Activated CD4-positive, alpha-beta memory T cell treated with anti-CD3 and anti-CD28 coated beads for 36 hours (primary cell): ENCODE data around the gene PLEKHG4B. TPM values are rescaled to one million over a fixed set of nuclear protein-coding genes. Genes with fewer than 3 reads are reported as not detected.
"Not testable (repeated sequence)": the region's sequence is repeated elsewhere in the genome, so short reads cannot be mapped to it uniquely, and the experiment has no call there.

Source experiments
- CTCF ChIA-PET: fragments of 350-600 bp; sonication (Branson Sonifier 250); formaldehyde crosslinking; loops from one replicate; lab custom pipeline; 2021; ENCODE audit warnings: antibody characterized with exemption, inconsistent platforms; lab: Charles Lee
- POLR2A ChIA-PET: fragments of 350-600 bp; sonication (Branson Sonifier 250); formaldehyde crosslinking; loops from one replicate; lab custom pipeline; 2021; ENCODE audit warnings: antibody characterized with exemption; lab: Charles Lee
- DNase-seq: peaks from one replicate; pipeline ENCODE4 v3.0.0-alpha.2; 2020
- H3K27ac Mint-ChIP-seq: one replicate; pipeline ENCODE4 v1.8.0; 2021; ENCODE audit warnings: mixed read lengths
- H3K27me3 Mint-ChIP-seq: one replicate; pipeline ENCODE4 v1.8.0; 2021; ENCODE audit warnings: mixed read lengths
- H3K36me3 Mint-ChIP-seq: one replicate; pipeline ENCODE4 v1.8.0; 2021; ENCODE audit warnings: mixed read lengths
- H3K4me1 Mint-ChIP-seq: one replicate; pipeline ENCODE4 v1.8.0; 2021; ENCODE audit warnings: low read depth, mixed read lengths
- H3K4me3 Mint-ChIP-seq: one replicate; pipeline ENCODE4 v1.8.0; 2021; ENCODE audit warnings: mild to moderate bottlenecking, mixed read lengths
- H3K9me3 Mint-ChIP-seq: one replicate; pipeline ENCODE4 v1.8.0; 2021; ENCODE audit warnings: mixed read lengths
- intact Hi-C: fragments of 100-400 bp; cut with micrococcal nuclease; formaldehyde crosslinking; loops from one replicate; pipeline ENCODE4 v1.15.1; 2023
- total RNA-seq, 2 experiments: library from RNA; stranded (reverse); gene quantifications; one replicate each; pipeline ENCODE4 v1.2.3, GENCODE V29; 2021

PLEKHG4B gene
- total RNA-seq, 2 experiments from 2014 or later: not detected

DNA sequence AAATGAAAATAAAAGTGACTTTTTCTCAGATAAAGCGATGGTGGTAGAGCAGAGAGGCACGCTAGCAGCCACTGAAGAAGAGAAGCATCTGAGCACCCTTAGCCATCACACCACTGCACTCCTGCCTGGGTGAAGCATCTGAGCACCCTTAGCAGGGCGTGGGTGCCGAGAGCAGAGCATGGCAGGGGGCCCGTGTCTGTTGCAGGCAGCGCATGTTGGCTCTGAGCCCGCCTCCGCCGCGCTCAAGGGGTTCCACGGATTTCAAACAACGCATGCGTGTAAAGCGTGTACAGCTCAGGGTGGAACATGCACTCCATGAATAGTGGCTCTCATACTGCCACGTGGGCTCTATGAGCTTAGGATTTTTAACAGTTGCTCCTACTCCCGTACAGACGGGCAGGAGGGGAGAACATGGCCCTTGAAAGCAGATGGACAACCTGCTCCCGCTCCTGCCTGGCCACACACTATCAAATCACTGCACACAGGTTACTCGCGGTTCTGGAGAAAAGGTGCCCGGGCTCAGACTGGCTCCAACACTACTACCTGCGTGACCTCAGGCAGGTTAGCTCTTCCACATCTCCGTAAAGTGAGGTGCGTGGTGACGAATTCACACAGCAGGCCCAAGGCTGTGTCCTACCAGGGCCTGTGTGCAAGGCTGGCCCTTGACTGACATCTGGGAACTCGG, 111.4 kb downstream of the PLEKHG4B start:
- Mint-ChIP-seq H3K4me3 (no peak overlapping the region), H3K27me3 (no peaks in the 10 kb centered on the region), H3K27ac (no peak overlapping the region), H3K4me1 (peaks cover 2% of the 10 kb centered on the region), H3K36me3 (peaks cover 30% of the 10 kb centered on the region), H3K9me3 (no peaks in the 10 kb centered on the region)
- intact Hi-C loops: no loop called here
- POLR2A ChIA-PET: no interaction called here
- CTCF ChIA-PET: no interaction called here
- no peak for DNase-seq

DNA sequence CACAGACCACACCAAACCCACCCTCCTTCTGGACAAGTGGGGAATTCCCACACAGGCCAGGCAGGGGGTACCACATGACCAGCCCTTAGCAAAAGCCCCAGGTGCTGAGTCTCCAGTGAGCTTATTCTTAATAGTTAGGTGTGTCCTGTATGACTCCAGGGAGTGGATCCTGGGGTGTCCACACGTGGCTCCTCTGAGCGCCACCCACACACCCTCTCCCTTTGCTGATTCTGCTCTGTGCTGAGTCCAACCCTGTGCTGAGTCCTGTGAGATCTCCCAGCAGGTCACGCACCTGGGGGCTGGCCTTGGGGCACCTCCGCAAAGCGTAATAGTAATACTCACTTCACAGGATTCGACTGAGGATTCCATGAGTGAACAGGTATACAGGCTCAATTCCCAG, 112.0 kb downstream of the PLEKHG4B start:
- intact Hi-C loops: no loop called here
- Mint-ChIP-seq H3K4me1 (peaks cover 5% of the 10 kb centered on the region), H3K27ac (no peak overlapping the region), H3K9me3 (no peaks in the 10 kb centered on the region), H3K27me3 (no peaks in the 10 kb centered on the region), H3K36me3 (peaks cover 30% of the 10 kb centered on the region), H3K4me3 (no peak overlapping the region)
- POLR2A ChIA-PET: no interaction called here
- CTCF ChIA-PET: no interaction called here
- no peak for DNase-seq

DNA sequence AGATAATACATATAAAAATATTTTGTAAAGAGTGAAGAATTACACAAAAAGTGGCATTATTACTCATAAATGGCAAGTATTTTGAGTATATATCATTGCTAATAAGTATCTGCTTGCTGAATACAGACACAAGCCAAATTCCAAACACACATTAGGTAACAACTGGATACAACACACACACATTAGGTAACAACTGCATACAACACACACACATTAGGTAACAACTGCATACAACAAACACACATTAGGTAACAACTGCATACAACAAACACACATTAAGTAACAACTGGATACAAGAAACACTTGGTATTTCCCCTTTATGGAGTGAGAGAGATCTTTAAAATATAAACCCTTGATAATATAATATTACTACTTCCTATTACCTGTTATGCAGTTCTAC, 112.5 kb downstream of the PLEKHG4B start:
- POLR2A ChIA-PET: no interaction called here
- DNase-seq: no peak
- Mint-ChIP-seq H3K4me3 (no peak overlapping the region), H3K27ac (no peak overlapping the region), H3K9me3 (no peaks in the 10 kb centered on the region), H3K36me3 (peaks cover 30% of the 10 kb centered on the region), H3K4me1 (peaks cover 5% of the 10 kb centered on the region), H3K27me3 (no peaks in the 10 kb centered on the region)
- intact Hi-C loops: no loop called here
- CTCF ChIA-PET: no interaction called here

DNA sequence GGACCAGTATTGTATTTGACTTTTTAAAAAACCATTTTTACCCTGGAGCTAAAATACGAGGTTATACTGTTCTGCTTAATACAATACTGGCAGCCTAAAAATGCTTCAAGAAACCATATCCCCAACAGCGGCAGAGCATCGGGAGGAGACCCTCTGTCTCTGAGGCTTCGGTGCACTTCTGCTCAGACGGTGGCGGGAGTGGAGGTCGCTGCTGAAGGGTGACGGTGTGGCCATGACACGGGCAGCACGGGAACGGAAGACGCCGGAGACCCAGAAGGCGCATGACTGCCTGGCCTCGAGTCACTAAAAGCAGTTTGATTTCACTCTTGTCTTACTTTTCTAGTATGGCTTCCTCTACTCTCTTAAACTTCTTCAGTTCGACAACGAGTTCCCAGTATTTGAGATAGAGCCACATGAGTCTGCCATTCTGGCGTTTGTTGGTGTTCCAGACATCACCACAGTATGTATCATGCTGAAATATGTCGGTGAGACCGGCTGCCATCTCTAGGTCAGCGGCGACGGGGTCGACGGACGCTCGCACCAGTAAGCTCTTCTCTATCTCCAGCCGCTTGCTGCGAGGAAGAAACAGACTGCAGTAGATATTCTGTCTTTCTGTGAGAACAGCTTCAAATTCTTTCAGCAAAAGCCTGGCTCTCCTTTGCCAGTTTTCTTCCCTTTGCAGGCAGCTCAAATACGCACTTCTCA, 113.2 kb downstream of the PLEKHG4B start:
- CTCF ChIA-PET: no interaction called here
- Mint-ChIP-seq H3K9me3 (no peaks in the 10 kb centered on the region), H3K4me1 (peaks cover 12% of the 10 kb centered on the region)

DNA sequence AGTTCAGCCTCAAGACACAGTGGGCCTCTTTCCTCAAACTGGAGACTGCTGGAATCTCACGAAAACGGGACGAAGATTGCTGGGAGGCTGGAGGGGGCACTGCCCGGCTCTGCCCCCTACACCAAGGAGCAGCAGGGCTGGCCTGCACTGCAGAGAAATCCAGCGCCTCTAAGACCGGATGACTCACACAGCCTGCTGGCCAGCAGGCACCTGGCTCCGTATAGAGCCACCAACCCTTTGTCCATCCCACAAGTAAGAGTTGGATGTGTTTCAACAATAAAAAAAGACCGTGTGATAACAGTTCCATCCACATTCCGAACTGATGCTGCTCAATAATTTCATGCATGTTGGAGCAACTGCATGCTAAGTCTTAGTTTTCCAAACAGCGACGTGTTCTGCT, 114.4 kb downstream of the PLEKHG4B start:
- Mint-ChIP-seq H3K4me1 (peaks cover 16% of the 10 kb centered on the region), H3K27ac (no peak overlapping the region)

More for the DNA sequence above, 113.2 kb downstream of the PLEKHG4B start:
- DNase-seq: no peak
- Mint-ChIP-seq H3K4me3 (no peak overlapping the region), H3K36me3 (peaks cover 30% of the 10 kb centered on the region), H3K27me3 (no peaks in the 10 kb centered on the region), H3K27ac (no peak overlapping the region)
- intact Hi-C loops: no loop called here
- POLR2A ChIA-PET: no interaction called here

DNA sequence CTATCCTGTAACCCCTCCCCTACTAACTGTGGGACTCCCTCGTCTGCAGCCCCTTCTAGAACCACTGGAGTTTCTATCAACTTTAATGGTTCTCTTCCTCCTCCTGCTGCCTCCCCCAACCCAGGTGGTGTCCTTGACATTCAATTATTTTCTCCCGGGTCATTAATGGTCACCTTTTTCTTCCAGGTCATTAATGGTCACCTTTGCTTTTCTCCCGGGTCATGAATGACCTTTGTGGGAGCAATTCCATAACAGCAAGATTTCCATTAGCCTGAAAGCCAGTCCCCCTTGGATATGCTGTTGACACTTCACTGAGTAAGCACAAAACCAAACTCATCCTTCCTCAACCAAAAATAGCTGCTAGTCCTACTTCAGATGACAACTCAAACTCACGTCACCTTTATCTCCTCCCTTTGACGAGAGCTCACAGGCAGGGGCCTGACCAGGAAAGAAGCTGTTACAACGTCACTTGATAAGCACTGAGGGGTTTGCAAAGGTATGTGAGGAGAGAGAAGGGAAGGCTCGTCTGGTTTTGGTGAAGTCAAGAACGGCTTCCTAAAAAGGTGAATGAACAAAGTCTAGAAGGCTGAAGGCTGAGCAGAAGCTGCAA, 115.1 kb downstream of the PLEKHG4B start:
- no peak for DNase-seq
- Mint-ChIP-seq H3K9me3 (no peaks in the 10 kb centered on the region), H3K4me3 (no peak overlapping the region), H3K27me3 (no peaks in the 10 kb centered on the region), H3K36me3 (peaks cover 34% of the 10 kb centered on the region), H3K27ac (no peak overlapping the region), H3K4me1 (peaks cover 16% of the 10 kb centered on the region)
- ChIA-PET CTCF (no interaction called here), POLR2A (interaction anchor here (0.9 kb wide), 1 partner anchor 13 kb away, joined by 3 read pairs; no protein-coding TSS in a partner anchor)
- intact Hi-C loops: no loop called here

More for the DNA sequence above, 114.4 kb downstream of the PLEKHG4B start:
- Mint-ChIP-seq H3K36me3 (peaks cover 34% of the 10 kb centered on the region), H3K9me3 (no peaks in the 10 kb centered on the region), H3K27me3 (no peaks in the 10 kb centered on the region), H3K4me3 (no peak overlapping the region)
- ChIA-PET POLR2A (no interaction called here), CTCF (no interaction called here)
- DNase-seq: no peak
- intact Hi-C loops: no loop called here

DNA sequence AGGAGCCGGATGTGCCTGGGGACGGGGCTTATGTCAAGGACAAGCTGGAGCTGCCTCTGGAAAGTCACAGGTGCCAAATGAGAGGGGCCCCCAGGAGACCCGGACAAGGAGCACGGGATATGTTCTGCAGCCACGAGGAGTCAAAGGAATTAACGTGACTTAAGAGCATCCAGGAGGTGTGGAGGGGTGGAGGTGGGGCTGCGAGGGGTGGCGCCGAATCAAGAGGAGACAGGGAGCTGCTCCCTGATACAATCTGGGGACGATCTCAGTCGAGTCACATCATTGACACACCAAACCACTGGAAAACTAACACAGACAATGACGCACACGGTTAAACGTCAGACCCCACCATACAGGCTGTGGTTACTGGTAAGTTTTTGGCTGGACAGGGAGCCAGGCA, 115.6 kb downstream of the PLEKHG4B start:
- Mint-ChIP-seq H3K4me1 (peaks cover 16% of the 10 kb centered on the region), H3K27ac (no peak overlapping the region), H3K4me3 (no peak overlapping the region), H3K36me3 (peaks cover 33% of the 10 kb centered on the region), H3K27me3 (no peaks in the 10 kb centered on the region), H3K9me3 (no peaks in the 10 kb centered on the region)
- ChIA-PET POLR2A (interaction anchor here (0.9 kb wide), 1 partner anchor 12 kb away, joined by 3 read pairs; no protein-coding TSS in a partner anchor), CTCF (no interaction called here)
- intact Hi-C loops: no loop called here
- no peak for DNase-seq

DNA sequence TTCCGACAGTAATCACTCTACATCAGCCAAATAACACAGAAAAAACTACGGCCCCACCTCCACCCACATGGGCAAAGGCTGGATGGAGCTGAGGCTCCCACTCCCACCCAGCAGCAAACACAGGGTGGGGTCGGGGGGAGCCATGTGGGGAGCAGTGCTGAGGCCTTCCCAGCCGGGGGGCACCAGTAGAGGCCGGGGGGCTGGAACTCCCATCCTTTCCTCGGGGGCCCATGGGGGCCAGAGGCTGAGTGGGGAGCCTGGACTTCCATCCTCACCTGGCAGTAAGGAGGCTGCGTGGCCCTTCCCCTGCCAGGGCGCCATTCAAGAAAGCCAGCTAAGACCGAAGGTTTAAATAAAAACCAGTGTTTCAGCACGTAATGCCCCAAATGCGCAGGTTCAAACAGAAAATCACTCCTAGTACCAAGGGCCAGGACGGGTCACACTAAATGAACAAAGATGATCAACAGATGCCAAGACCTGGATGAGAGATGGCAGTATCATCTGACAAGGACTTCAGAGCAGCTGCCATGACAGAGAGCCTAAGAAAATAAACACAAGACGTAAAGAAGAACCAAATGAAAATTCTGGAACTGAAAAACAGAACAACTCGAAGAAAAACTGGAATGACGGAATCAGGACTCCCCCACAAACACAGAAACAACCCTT, 116.6 kb downstream of the PLEKHG4B start:
- no peaks in the 10 kb centered on the region for H3K9me3 Mint-ChIP-seq
- CTCF ChIA-PET: no interaction called here
- POLR2A ChIA-PET: no interaction called here
- H3K4me1 Mint-ChIP-seq: peaks cover 19% of the 10 kb centered on the region
- H3K4me3 Mint-ChIP-seq: no peak overlapping the region
- intact Hi-C loops: no loop called here
- DNase-seq: no peak
- H3K36me3 Mint-ChIP-seq: peaks cover 33% of the 10 kb centered on the region
- H3K27ac Mint-ChIP-seq: no peak overlapping the region
- no peaks in the 10 kb centered on the region for H3K27me3 Mint-ChIP-seq

DNA sequence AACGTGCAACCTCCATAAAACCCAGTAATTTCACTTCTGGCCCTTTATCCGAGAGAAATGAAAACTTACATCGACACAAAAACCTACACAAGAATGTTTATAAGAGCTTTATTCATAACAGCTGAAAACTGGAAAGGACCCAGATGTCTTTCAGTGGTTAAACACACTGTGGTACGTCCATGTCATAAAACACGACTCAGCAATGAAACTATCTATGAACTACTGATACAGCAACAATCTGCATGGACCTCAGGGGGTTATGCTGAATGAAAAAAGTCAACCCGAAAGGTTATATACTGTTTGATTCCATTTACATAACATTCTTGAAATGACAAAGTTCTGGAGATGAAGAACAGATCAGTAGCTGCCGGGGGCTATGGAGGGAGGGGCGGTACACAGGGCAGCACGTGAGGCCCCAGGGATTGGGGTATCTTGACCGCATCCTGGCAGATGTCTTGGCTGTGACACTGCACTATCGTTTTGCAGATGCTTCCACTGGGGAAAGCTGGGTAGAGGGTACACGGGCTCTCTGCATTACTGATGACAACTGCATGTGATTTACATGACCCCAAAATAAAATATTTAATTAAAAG, 121.9 kb downstream of the PLEKHG4B start:
- intact Hi-C loops: loop anchor here (10.0 kb wide), 1 partner anchor 241 kb away; no protein-coding TSS in a partner anchor
- H3K4me3 Mint-ChIP-seq: no peak overlapping the region
- H3K27me3 Mint-ChIP-seq: no peaks in the 10 kb centered on the region

DNA sequence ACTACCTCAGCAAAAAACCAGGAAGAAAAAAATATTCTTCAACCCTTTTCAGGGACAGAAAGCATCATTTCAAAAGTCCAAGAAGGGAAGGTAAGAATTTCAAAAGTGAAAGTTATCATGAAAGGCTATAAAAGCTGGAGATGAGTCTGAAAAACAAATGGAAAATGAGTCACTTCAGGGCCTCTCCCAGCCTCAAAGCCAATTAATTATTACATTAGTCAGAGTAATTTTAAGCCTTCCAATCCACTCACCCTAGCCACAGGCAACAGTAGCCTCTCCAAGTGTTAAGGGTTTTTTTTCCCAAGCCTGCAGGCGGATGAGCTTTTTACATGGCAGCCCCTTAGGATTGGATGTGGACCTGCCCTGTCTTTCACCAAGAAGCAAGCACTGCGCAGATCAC, 123.3 kb downstream of the PLEKHG4B start:
- intact Hi-C loops: loop anchor here (5.0 to 10.0 kb wide), 2 partner anchors 117 to 240 kb away; no protein-coding TSS in a partner anchor

More for the DNA sequence above, 121.9 kb downstream of the PLEKHG4B start:
- H3K27ac Mint-ChIP-seq: no peak overlapping the region
- no peaks in the 10 kb centered on the region for H3K9me3 Mint-ChIP-seq
- ChIA-PET CTCF (interaction anchor here (1.9 kb wide), 1 partner anchor 25 kb away, joined by 6 read pairs; no protein-coding TSS in a partner anchor), POLR2A (no interaction called here)
- peaks cover 43% of the 10 kb centered on the region for H3K4me1 Mint-ChIP-seq
- DNase-seq: no peak
- H3K36me3 Mint-ChIP-seq: peaks cover 19% of the 10 kb centered on the region

DNA sequence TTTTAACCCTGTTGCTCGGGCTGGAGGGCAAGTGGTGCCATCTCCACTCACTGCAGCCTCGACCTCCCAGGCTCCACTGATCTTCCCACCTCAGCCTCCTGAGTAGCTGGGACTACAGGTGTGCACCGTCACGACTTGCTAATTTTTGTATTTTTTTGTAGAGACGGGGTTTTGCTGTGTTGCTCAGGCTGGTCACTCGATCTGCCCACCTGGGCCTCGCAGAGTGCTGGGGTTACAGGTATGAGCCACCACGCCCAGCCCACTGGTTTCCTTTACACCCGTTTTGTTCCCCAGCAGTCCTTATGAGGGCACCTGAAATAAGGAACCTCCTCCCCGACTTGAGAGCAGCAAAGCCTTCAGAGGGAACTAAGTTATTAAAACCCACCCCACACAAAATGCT, 124.1 kb downstream of the PLEKHG4B start:
- H3K36me3 Mint-ChIP-seq: peaks cover 15% of the 10 kb centered on the region
- CTCF ChIA-PET, POLR2A ChIA-PET, H3K4me3 Mint-ChIP-seq, H3K9me3 Mint-ChIP-seq, H3K27me3 Mint-ChIP-seq, DNase-seq: not testable (repeated sequence)
- H3K4me1 Mint-ChIP-seq: peaks cover 43% of the 10 kb centered on the region
- H3K27ac Mint-ChIP-seq: peak overlapping the region; percentile 73
- intact Hi-C loops: loop anchor here (5.0 to 10.0 kb wide), 2 partner anchors 116 to 239 kb away; no protein-coding TSS in a partner anchor

More for the DNA sequence above, 123.3 kb downstream of the PLEKHG4B start:
- H3K9me3 Mint-ChIP-seq, CTCF ChIA-PET, H3K27me3 Mint-ChIP-seq, POLR2A ChIA-PET, DNase-seq: not testable (repeated sequence)
- peak overlapping the region; percentile 73 for H3K27ac Mint-ChIP-seq
- H3K36me3 Mint-ChIP-seq: peaks cover 17% of the 10 kb centered on the region
- peak overlapping the region; percentile 48 for H3K4me3 Mint-ChIP-seq
- H3K4me1 Mint-ChIP-seq: peaks cover 38% of the 10 kb centered on the region
